Panc1 (cell line): Measurements from ENCODE around the gene COX5A. TPM values are rescaled to one million over a fixed set of nuclear protein-coding genes. Genes with fewer than 3 reads are reported as not detected.

Experiments used
- ATAC-seq: fragments of 200-7000 bp; cut with Tn5 transposase; 2 replicates; pipeline ENCODE4 v1.9.1; 2020; ENCODE audit warnings: mild to moderate bottlenecking, moderate library complexity
- BruUV-seq: library from RNA; stranded (reverse); fragments of 400-500 nt; replicated peaks from 2 replicates; lab custom pipeline; 2021; lab: Mats Ljungman, UMichigan
- CTCF ChIA-PET: fragments of 300-600 bp; sonication (Branson Sonifier 250); formaldehyde crosslinking; loops from one replicate; lab custom pipeline; 2022; ENCODE audit warnings: antibody characterized with exemption; lab: Charles Lee
- POLR2A ChIA-PET: fragments of 300-600 bp; sonication (Branson Sonifier 250); formaldehyde crosslinking; loops from one replicate; lab custom pipeline; 2022; ENCODE audit warnings: antibody characterized with exemption; lab: Charles Lee
- DNase-seq: peaks from one replicate; pipeline ENCODE4 v3.0.0-alpha.2; 2010; ENCODE audit warnings: low read depth, low spot score
- H3K27ac ChIP-seq: 2 replicates; pipeline ENCODE4 v1.5.1; 2011; ENCODE audit warnings: mild to moderate bottlenecking, low read length, inconsistent platforms
- H3K27me3 ChIP-seq: fragments of 200-500 bp; sonication (Bioruptor generic); 2 replicates; pipeline ENCODE4 v1.6.0; 2014; ENCODE audit warnings: low read length, inconsistent platforms; ENCODE audit not compliant: control insufficient read depth, insufficient read depth
- H3K36me3 ChIP-seq: fragments of 200-500 bp; sonication (Bioruptor generic); 2 replicates; pipeline ENCODE4 v1.5.1; 2014; ENCODE audit warnings: inconsistent platforms, mild to moderate bottlenecking, low read length, moderate library complexity; ENCODE audit not compliant: control insufficient read depth, insufficient read depth
- H3K4me1 ChIP-seq: 2 replicates; pipeline ENCODE4 v1.5.1; 2011; ENCODE audit warnings: inconsistent platforms, mild to moderate bottlenecking, low read length, moderate library complexity; ENCODE audit not compliant: control insufficient read depth, insufficient read depth
- H3K4me3 ChIP-seq, 2 experiments: 2 replicates each; pipeline ENCODE4 v1.5.1; 2011 to 2012; ENCODE audit warnings: low read depth in 2 of 2, low read length in 2 of 2, mild to moderate bottlenecking in 2 of 2, inconsistent platforms in 1 of 2, moderate library complexity in 1 of 2
- H3K9me3 ChIP-seq: fragments of 200-500 bp; sonication (Bioruptor generic); 2 replicates; pipeline ENCODE4 v1.5.1; 2014; ENCODE audit warnings: low read depth, mild to moderate bottlenecking, inconsistent platforms, low read length, moderate library complexity; ENCODE audit not compliant: control insufficient read depth, insufficient read depth
- POLR2AphosphoS5 ChIP-seq: IDR thresholded peaks from 2 replicates; pipeline ENCODE4 v1.6.1; 2012; ENCODE audit warnings: mild to moderate bottlenecking, low read depth, low read length, moderate library complexity
- REST ChIP-seq, 2 experiments: IDR thresholded peaks; 2 replicates each; pipeline ENCODE4 v1.6.1; 2011 to 2012; ENCODE audit warnings: low read depth in 2 of 2, control low read depth in 1 of 2, low read length in 1 of 2, mild to moderate bottlenecking in 1 of 2, moderate library complexity in 1 of 2; ENCODE audit not compliant: insufficient read depth in 1 of 2
- SIN3A ChIP-seq: IDR thresholded peaks from 2 replicates; pipeline ENCODE4 v1.6.1; 2012; ENCODE audit warnings: low read depth, mild to moderate bottlenecking, low read length, moderate library complexity, borderline replicate concordance; ENCODE audit not compliant: insufficient read depth
- TCF7L2 ChIP-seq: IDR thresholded peaks from 2 replicates; pipeline ENCODE4 v1.6.1; 2011; ENCODE audit warnings: mild to moderate bottlenecking, low read depth, low read length, inconsistent platforms
- in situ Hi-C: cut with HindIII; loops from 2 replicates; pipeline ENCODE4 v1.10.0; 2016; ENCODE audit warnings: low sequenced_read_pairs, low pct_unique_long_range_greater_than_20kb
- intact Hi-C: fragments of 100-400 bp; cut with micrococcal nuclease; formaldehyde crosslinking; loops from one replicate; pipeline ENCODE4 v1.10.0; 2022; ENCODE audit not compliant: unreplicated experiment
- total RNA-seq: library from RNA; stranded (reverse); gene quantifications from one replicate; pipeline ENCODE4 v1.2.1, GENCODE V29; 2021; ENCODE audit not compliant: unreplicated experiment
- TF ChIP-seq, protein P1 (sequence below): fragments of 450-650 bp; IDR thresholded peaks from 2 replicates; pipeline ENCODE4 v1.5.1; 2017; ENCODE audit warnings: mild to moderate bottlenecking

The COX5A gene
- total RNA-seq, 1 experiment from 2014 or later, result 353 TPM

- peak; percentile 61 for ATAC-seq
- BruUV-seq, result no TSS peak
- Histone ChIP-seq H3K4me3 (peak overlapping the region; percentile 85 to 98), H3K4me1 (peaks cover 14% of the 10 kb centered on the region), H3K27ac (peak overlapping the region; percentile 81), H3K36me3 (no peaks in the 10 kb centered on the region), H3K9me3 (no peaks in the 10 kb centered on the region), H3K27me3 (no peaks in the 10 kb centered on the region)
- intact Hi-C loops (no loop called here), in situ Hi-C loops (no loop called here)
- no peak for TF ChIP-seq REST (IDR thresholded peaks at IDR 0.05; ENCODE audit: insufficient read depth in 1 of 2, low read depth in 2 of 2, low read length in 1 of 2)
- POLR2A ChIA-PET, result interaction anchor here (0.6 kb wide), 1 partner anchor 9 kb away, joined by 7 read pairs; no protein-coding TSS in a partner anchor
- CTCF ChIA-PET, result no interaction called here
- DNase-seq, result no peak
These were observed 64.0 kb downstream of the COX5A start for GRCh38 chr15:74873756-74874424.

DNA sequence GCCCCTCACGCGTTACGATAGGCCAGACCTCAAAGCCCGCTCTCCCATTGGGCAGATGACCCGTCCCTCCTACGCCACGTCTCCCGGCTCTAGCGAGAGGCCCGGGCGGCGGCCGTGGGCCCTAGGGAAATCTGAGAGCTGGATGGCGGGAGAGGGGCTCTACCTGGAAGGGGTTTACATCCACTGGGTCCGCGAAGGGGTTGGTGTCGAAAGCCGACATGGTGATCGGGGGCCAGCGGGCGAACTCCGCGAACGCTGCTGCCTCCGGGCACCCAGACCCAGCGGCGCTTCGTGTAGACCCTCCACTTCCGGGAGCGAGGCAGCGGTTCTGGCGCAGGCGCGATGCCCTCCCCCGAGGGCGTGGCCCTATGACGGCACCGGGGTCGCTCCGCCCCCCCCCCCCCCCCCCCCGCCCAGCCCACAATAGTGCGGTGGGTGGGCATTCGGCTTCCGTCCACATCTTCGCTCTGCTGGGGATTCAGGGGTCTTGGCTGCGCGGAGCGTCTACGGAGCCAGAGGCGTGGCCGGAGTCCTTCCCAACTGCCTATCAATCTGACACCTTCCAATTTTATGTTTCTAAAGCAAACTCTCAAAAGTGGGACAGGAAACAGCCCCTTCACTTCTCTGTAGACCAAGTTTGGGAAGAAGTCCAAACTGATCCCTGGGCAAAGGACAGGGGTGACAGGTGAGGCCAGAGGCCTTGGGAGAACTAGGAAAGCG lies 64.7 kb downstream of the COX5A start, which contains the start of gene SCAMP2:
Gene SCAMP2, minus strand, starts transcription at position 330 of the 720 bp plus-strand sequence. Its CDS starts 110 bp downstream, at position 220.
- no peaks in the 10 kb centered on the region for H3K27me3 ChIP-seq
- in situ Hi-C loops (no loop called here), intact Hi-C loops (no loop called here)
- H3K27ac ChIP-seq, result peak within 1 kb of the TSS; percentile 88
- H3K36me3 ChIP-seq, result no peaks in the 10 kb centered on the region
- peaks cover 14% of the 10 kb centered on the region for H3K4me1 ChIP-seq
- ATAC-seq, result peak; percentile 99
- no TSS peak for BruUV-seq
- no peak for TF ChIP-seq REST (IDR thresholded peaks at IDR 0.05; ENCODE audit: insufficient read depth in 1 of 2, low read depth in 2 of 2, low read length in 1 of 2)
- TF ChIP-seq, protein P1, sequence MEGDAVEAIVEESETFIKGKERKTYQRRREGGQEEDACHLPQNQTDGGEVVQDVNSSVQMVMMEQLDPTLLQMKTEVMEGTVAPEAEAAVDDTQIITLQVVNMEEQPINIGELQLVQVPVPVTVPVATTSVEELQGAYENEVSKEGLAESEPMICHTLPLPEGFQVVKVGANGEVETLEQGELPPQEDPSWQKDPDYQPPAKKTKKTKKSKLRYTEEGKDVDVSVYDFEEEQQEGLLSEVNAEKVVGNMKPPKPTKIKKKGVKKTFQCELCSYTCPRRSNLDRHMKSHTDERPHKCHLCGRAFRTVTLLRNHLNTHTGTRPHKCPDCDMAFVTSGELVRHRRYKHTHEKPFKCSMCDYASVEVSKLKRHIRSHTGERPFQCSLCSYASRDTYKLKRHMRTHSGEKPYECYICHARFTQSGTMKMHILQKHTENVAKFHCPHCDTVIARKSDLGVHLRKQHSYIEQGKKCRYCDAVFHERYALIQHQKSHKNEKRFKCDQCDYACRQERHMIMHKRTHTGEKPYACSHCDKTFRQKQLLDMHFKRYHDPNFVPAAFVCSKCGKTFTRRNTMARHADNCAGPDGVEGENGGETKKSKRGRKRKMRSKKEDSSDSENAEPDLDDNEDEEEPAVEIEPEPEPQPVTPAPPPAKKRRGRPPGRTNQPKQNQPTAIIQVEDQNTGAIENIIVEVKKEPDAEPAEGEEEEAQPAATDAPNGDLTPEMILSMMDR, result no peak
- TF ChIP-seq TCF7L2, result no peak
- peak; percentile 87; the same call in 1 of the 2 replicates for TF ChIP-seq SIN3A
- TF ChIP-seq POLR2AphosphoS5, result peak; percentile 96
- CTCF ChIA-PET, result no interaction called here
- no peaks in the 10 kb centered on the region for H3K9me3 ChIP-seq
- peak within 1 kb of the TSS; percentile 85 to 98 for H3K4me3 ChIP-seq
- POLR2A ChIA-PET, result interaction anchor here (0.6 kb wide), 2 partner anchors 8 to 44 kb away, joined by 5 to 7 read pairs; no protein-coding TSS in a partner anchor
- DNase-seq, result peak; percentile 81
